HepG2 (cell line): ENCODE results near the gene PFAS. TPM values are rescaled to one million over a fixed set of nuclear protein-coding genes. Genes with fewer than 3 reads are reported as not detected.

Experiments used
- AKNA ChIP-seq: sonication (generic); formaldehyde crosslinking; IDR thresholded peaks from 2 replicates; pipeline ENCODE4 v1.4.0; 2020; ENCODE audit warnings: missing genetic modification reagents, borderline replicate concordance
- ARID4A ChIP-seq: sonication (generic); formaldehyde crosslinking; IDR thresholded peaks from 2 replicates; pipeline ENCODE4 v1.5.0; 2020; ENCODE audit warnings: mild to moderate bottlenecking, missing genetic modification reagents, borderline replicate concordance
- ATF3 ChIP-seq: sonication (generic); formaldehyde crosslinking; IDR thresholded peaks from 2 replicates; pipeline ENCODE4 v1.4.0; 2020; ENCODE audit warnings: missing genetic modification reagents
- BRF2 ChIP-seq: sonication (generic); formaldehyde crosslinking; IDR thresholded peaks from 2 replicates; pipeline ENCODE4 v1.8.1; 2022; ENCODE audit warnings: mild to moderate bottlenecking, missing genetic modification reagents
- CCDC6 ChIP-seq: sonication (generic); formaldehyde crosslinking; IDR thresholded peaks from 2 replicates; pipeline ENCODE4 v1.8.1; 2022; ENCODE audit warnings: mild to moderate bottlenecking, missing genetic modification reagents, moderate library complexity
- HDAC2 ChIP-seq: sonication (generic); formaldehyde crosslinking; IDR thresholded peaks from 2 replicates; pipeline ENCODE4 v1.4.0; 2020; ENCODE audit warnings: missing genetic modification reagents
- HMG20A ChIP-seq: IDR thresholded peaks from 2 replicates; pipeline ENCODE4 v1.6.1; 2016; ENCODE audit warnings: borderline replicate concordance
- POLR2G ChIP-seq: fragments of 200-400 bp; formaldehyde crosslinking; IDR thresholded peaks from 2 replicates; pipeline ENCODE4 v1.6.1; 2018; ENCODE audit warnings: mild to moderate bottlenecking, low read depth, low read length, moderate library complexity
- RFX3 ChIP-seq: IDR thresholded peaks from 2 replicates; pipeline ENCODE4 v1.6.1; 2016; ENCODE audit warnings: missing biosample characterization, missing genetic modification reagents
- SP140L ChIP-seq: sonication (generic); formaldehyde crosslinking; IDR thresholded peaks from 2 replicates; pipeline ENCODE4 v1.4.0; 2020; ENCODE audit warnings: missing genetic modification reagents, borderline replicate concordance
- STAT5B ChIP-seq: sonication (generic); formaldehyde crosslinking; IDR thresholded peaks from 2 replicates; pipeline ENCODE4 v1.4.0; 2020; ENCODE audit warnings: missing genetic modification reagents
- ZBTB1 ChIP-seq: sonication (generic); formaldehyde crosslinking; IDR thresholded peaks from 2 replicates; pipeline ENCODE4 v1.4.0; 2020; ENCODE audit warnings: missing genetic modification reagents, borderline replicate concordance
- ZBTB2 ChIP-seq: sonication (generic); formaldehyde crosslinking; IDR thresholded peaks from 2 replicates; pipeline ENCODE4 v1.8.0; 2022; ENCODE audit warnings: low read depth, missing genetic modification reagents
- ZNF136 ChIP-seq: sonication (generic); formaldehyde crosslinking; IDR thresholded peaks from 2 replicates; pipeline ENCODE4 v1.8.1; 2022; ENCODE audit warnings: low read depth, mild to moderate bottlenecking, moderate library complexity, missing genetic modification reagents
- ZNF224 ChIP-seq: sonication (generic); formaldehyde crosslinking; IDR thresholded peaks from 2 replicates; pipeline ENCODE4 v1.5.0; 2020; ENCODE audit warnings: mild to moderate bottlenecking, missing genetic modification reagents
- ZNF292 ChIP-seq: sonication (generic); formaldehyde crosslinking; IDR thresholded peaks from 2 replicates; pipeline ENCODE4 v1.8.1; 2022; ENCODE audit warnings: mild to moderate bottlenecking, low read depth, missing genetic modification reagents, borderline replicate concordance
- ZNF317 ChIP-seq: sonication (generic); formaldehyde crosslinking; IDR thresholded peaks from 2 replicates; pipeline ENCODE4 v1.5.0; 2020; ENCODE audit warnings: mild to moderate bottlenecking, missing genetic modification reagents
- ZNF430 ChIP-seq: sonication (generic); formaldehyde crosslinking; IDR thresholded peaks from 2 replicates; pipeline ENCODE4 v1.9.0; 2021; ENCODE audit warnings: mild to moderate bottlenecking, missing genetic modification reagents
- polyA plus RNA-seq, 8 experiments: library from polyadenylated mRNA; depleted of rRNA in 3 of 8; stranded (reverse) in 7 of 8; unstranded in 1 of 8; fragments of >200 nt; fragmentation: Illumina TruSeq in 4 of 8; extraction: Trizol in 4 of 8; gene quantifications; 2 replicates each; pipeline versions ENCODE4 v1.2.1 to v1.2.3, GENCODE V29; 2011 to 2016; ENCODE audit warnings: low read depth in 4 of 8, missing spikeins in 1 of 8, mixed read lengths in 1 of 8; ENCODE audit not compliant: insufficient read depth in 1 of 8
- total RNA-seq, 5 experiments: library from RNA; depleted of rRNA; stranded (reverse); fragments of >200 nt; fragmentation: Illumina TruSeq; extraction: Trizol; gene quantifications; 2 replicates each; pipeline ENCODE4 v1.2.3, GENCODE V29; 2016; ENCODE audit warnings: low read depth in 1 of 5

PFAS gene
- total and polyA plus RNA-seq, 2 of the 13 experiments (the other 11 are each of a cell fraction or from before 2014, with no cell fraction given) = 49.4 to 58.2 TPM

- TF ChIP-seq BRF2 (no peak), ZBTB1 (CRISPR knock-in tag) (no peak), CCDC6 (CRISPR knock-in tag) (no peak), ZNF224 (CRISPR knock-in tag) (no peak), ATF3 (CRISPR knock-in tag) (no peak), HDAC2 (CRISPR knock-in tag) (peak; percentile 67; the same call in 1 of the 2 replicates), HMG20A (CRISPR knock-in tag) (peak; percentile 91; the same call in 1 of the 2 replicates), ZNF136 (CRISPR knock-in tag) (no peak), AKNA (no peak), RFX3 (no peak), ZNF430 (CRISPR knock-in tag) (no peak), ARID4A (peak; percentile 42; the same call in 1 of the 2 replicates), ZNF292 (no peak), STAT5B (CRISPR knock-in tag) (no peak), POLR2G (no peak), ZNF317 (0 out of 2 replicates have a peak, but pooled peaks have one; percentile 73), ZBTB2 (CRISPR knock-in tag) (no peak), SP140L (CRISPR knock-in tag) (no peak)
These were observed 24.9 kb downstream of the PFAS start (continued) for GRCh38 chr17:8273884-8274444.
